H9 (cell line): ENCODE results near the gene ADAMTS2. TPM values are rescaled to one million over a fixed set of nuclear protein-coding genes. Genes with fewer than 3 reads are reported as not detected.

Experiments
- DNase-seq: peaks from one replicate; pipeline ENCODE4 v3.0.0-alpha.2; 2017
- H2AFZ ChIP-seq: one replicate; pipeline ENCODE4 v1.6.1; 2013; ENCODE audit warnings: mild to moderate bottlenecking, low read length, control low read depth, moderate library complexity
- H2AK5ac ChIP-seq: 2 replicates; pipeline ENCODE4 v1.6.1; 2013; ENCODE audit warnings: low read length, control low read depth, mixed read lengths; ENCODE audit not compliant: insufficient read length
- H2BK120ac ChIP-seq: one replicate; pipeline ENCODE4 v1.6.1; 2013; ENCODE audit warnings: low read depth, mild to moderate bottlenecking, low read length, control low read depth, inconsistent platforms; ENCODE audit not compliant: poor library complexity, severe bottlenecking
- H2BK12ac ChIP-seq: 2 replicates; pipeline ENCODE4 v1.6.1; 2013; ENCODE audit warnings: low read length, control low read depth, mixed read lengths, low read depth; ENCODE audit not compliant: insufficient read length
- H2BK15ac ChIP-seq: 2 replicates; pipeline ENCODE4 v1.6.1; 2013; ENCODE audit warnings: low read depth, low read length, control low read depth
- H2BK20ac ChIP-seq: one replicate; pipeline ENCODE4 v1.6.1; 2013; ENCODE audit warnings: low read depth, mild to moderate bottlenecking, low read length, control low read depth, inconsistent platforms; ENCODE audit not compliant: poor library complexity, severe bottlenecking
- H2BK5ac ChIP-seq: 2 replicates; pipeline ENCODE4 v1.6.1; 2013; ENCODE audit warnings: low read length, control low read depth, mixed read lengths; ENCODE audit not compliant: insufficient read length
- H3K14ac ChIP-seq: 2 replicates; pipeline ENCODE4 v1.6.1; 2013; ENCODE audit warnings: low read length, control low read depth; ENCODE audit not compliant: insufficient read depth
- H3K18ac ChIP-seq: 2 replicates; pipeline ENCODE4 v1.6.1; 2013; ENCODE audit warnings: low read depth, mild to moderate bottlenecking, mixed read lengths, low read length, control low read depth; ENCODE audit not compliant: insufficient read length
- H3K23ac ChIP-seq: 2 replicates; pipeline ENCODE4 v1.6.1; 2013; ENCODE audit warnings: low read length, control low read depth, mixed read lengths, low read depth; ENCODE audit not compliant: insufficient read length
- H3K23me2 ChIP-seq: 2 replicates; pipeline ENCODE4 v1.6.1; 2013; ENCODE audit warnings: low read depth, mild to moderate bottlenecking, mixed read lengths, low read length, control low read depth; ENCODE audit not compliant: insufficient read length, poor library complexity, severe bottlenecking
- H3K27ac ChIP-seq: 2 replicates; pipeline ENCODE4 v1.5.1; 2013; ENCODE audit warnings: low read length, control low read depth, mixed read lengths, low read depth; ENCODE audit not compliant: insufficient read length
- H3K27me3 ChIP-seq: 2 replicates; pipeline ENCODE4 v1.6.1; 2013; ENCODE audit warnings: low read length, control low read depth, inconsistent platforms; ENCODE audit not compliant: insufficient read depth
- H3K4ac ChIP-seq: 2 replicates; pipeline ENCODE4 v1.6.1; 2013; ENCODE audit warnings: low read depth, mild to moderate bottlenecking, control low read depth, inconsistent platforms, low read length, moderate library complexity
- H3K4me1 ChIP-seq: 2 replicates; pipeline ENCODE4 v1.6.1; 2013; ENCODE audit warnings: low read length, control low read depth, inconsistent platforms; ENCODE audit not compliant: insufficient read depth
- H3K4me2 ChIP-seq: 2 replicates; pipeline ENCODE4 v1.6.1; 2013; ENCODE audit warnings: low read length, control low read depth, mixed read lengths; ENCODE audit not compliant: insufficient read length, insufficient read depth
- H3K56ac ChIP-seq: 2 replicates; pipeline ENCODE4 v1.6.1; 2013; ENCODE audit warnings: low read depth, mild to moderate bottlenecking, mixed read lengths, low read length, control low read depth; ENCODE audit not compliant: insufficient read length
- H3K79me1 ChIP-seq: 2 replicates; pipeline ENCODE4 v1.6.1; 2013; ENCODE audit warnings: low read depth, mild to moderate bottlenecking, moderate library complexity, low read length, control low read depth, inconsistent platforms; ENCODE audit not compliant: insufficient read depth, poor library complexity, severe bottlenecking
- H3K79me2 ChIP-seq: 2 replicates; pipeline ENCODE4 v1.6.1; 2013; ENCODE audit warnings: low read length, control low read depth, inconsistent platforms; ENCODE audit not compliant: insufficient read depth
- H3K9ac ChIP-seq: 2 replicates; pipeline ENCODE4 v1.6.1; 2013; ENCODE audit warnings: low read length, control low read depth, mixed read lengths; ENCODE audit not compliant: insufficient read length; ENCODE audit errors: extremely low read depth
- H3K9me3 ChIP-seq: one replicate; pipeline ENCODE4 v1.6.1; 2013; ENCODE audit warnings: low read depth, low read length, inconsistent platforms; ENCODE audit not compliant: control insufficient read depth
- H3T11ph ChIP-seq: one replicate; pipeline ENCODE4 v1.6.1; 2013; ENCODE audit warnings: mild to moderate bottlenecking, low read length, control low read depth, inconsistent platforms
- H4K20me1 ChIP-seq: one replicate; pipeline ENCODE4 v1.6.1; 2013; ENCODE audit not compliant: control insufficient read depth, insufficient read length, insufficient read depth
- H4K5ac ChIP-seq: 2 replicates; pipeline ENCODE4 v1.6.1; 2013; ENCODE audit warnings: low read depth, mild to moderate bottlenecking, mixed read lengths, low read length, control low read depth; ENCODE audit not compliant: insufficient read length
- H4K8ac ChIP-seq: replicated peaks from 2 replicates; pipeline ENCODE4 v1.6.1; 2013; ENCODE audit warnings: low read length, control low read depth, mixed read lengths, low read depth; ENCODE audit not compliant: insufficient read length
- H4K91ac ChIP-seq: 2 replicates; pipeline ENCODE4 v1.6.1; 2013; ENCODE audit warnings: low read depth, mild to moderate bottlenecking, moderate library complexity, mixed read lengths, low read length, control low read depth; ENCODE audit not compliant: insufficient read length
- H3K27ac Mint-ChIP-seq, 3 experiments: 2 replicates in 2 of 3; 3 replicates in 1 of 3; pipeline ENCODE4 v1.8.0; 2020 to 2021; ENCODE audit warnings: mixed read lengths in 3 of 3, mild to moderate bottlenecking in 1 of 3, moderate library complexity in 1 of 3
- H3K27me3 Mint-ChIP-seq: 2 replicates; pipeline ENCODE4 v1.8.0; 2021; ENCODE audit warnings: low read depth, mild to moderate bottlenecking, moderate library complexity, mixed read lengths
- H3K36me3 Mint-ChIP-seq, 3 experiments: 2 replicates in 2 of 3; 3 replicates in 1 of 3; pipeline ENCODE4 v1.8.0; 2020 to 2021; ENCODE audit warnings: low read depth in 3 of 3, mixed read lengths in 3 of 3; ENCODE audit not compliant: insufficient read depth in 1 of 3
- H3K4me1 Mint-ChIP-seq, 2 experiments: 2 replicates each; pipeline ENCODE4 v1.8.0; 2020; ENCODE audit warnings: mixed read lengths in 2 of 2
- H3K4me3 Mint-ChIP-seq, 2 experiments: 2 replicates in 1 of 2; 3 replicates in 1 of 2; pipeline ENCODE4 v1.8.0; 2020 to 2021; ENCODE audit warnings: mild to moderate bottlenecking in 2 of 2, mixed read lengths in 2 of 2, moderate library complexity in 1 of 2
- H3K9me3 Mint-ChIP-seq, 2 experiments: 2 replicates in 1 of 2; 3 replicates in 1 of 2; pipeline ENCODE4 v1.8.0; 2020; ENCODE audit warnings: mild to moderate bottlenecking in 2 of 2, mixed read lengths in 2 of 2, moderate library complexity in 1 of 2
- WGBS: extraction: QIAGEN DNeasy Blood & Tissue Kit; methylation state at CpG from one replicate; pipeline ENCODE4 v1.1.7; 2013; ENCODE audit warnings: missing lambda C conversion rate, low lambda C conversion rate, mixed read lengths; ENCODE audit not compliant: insufficient read length; ENCODE audit errors: extremely low coverage; 5-methylcytosine and 5-hydroxymethylcytosine counted together
- total RNA-seq: library from RNA; stranded (reverse); gene quantifications from 2 replicates; pipeline ENCODE4 v1.2.1, GENCODE V29; 2021
- TF ChIP-seq, protein P1 (sequence below): fragments of 200-600 bp; sonication (generic); conservative IDR thresholded peaks from 3 replicates; pipeline ENCODE4 v1.8.0; 2021; ENCODE audit warnings: antibody characterized with exemption, mild to moderate bottlenecking

Gene ADAMTS2
- total RNA-seq, 1 experiment from 2014 or later = 5.4 TPM

DNA sequence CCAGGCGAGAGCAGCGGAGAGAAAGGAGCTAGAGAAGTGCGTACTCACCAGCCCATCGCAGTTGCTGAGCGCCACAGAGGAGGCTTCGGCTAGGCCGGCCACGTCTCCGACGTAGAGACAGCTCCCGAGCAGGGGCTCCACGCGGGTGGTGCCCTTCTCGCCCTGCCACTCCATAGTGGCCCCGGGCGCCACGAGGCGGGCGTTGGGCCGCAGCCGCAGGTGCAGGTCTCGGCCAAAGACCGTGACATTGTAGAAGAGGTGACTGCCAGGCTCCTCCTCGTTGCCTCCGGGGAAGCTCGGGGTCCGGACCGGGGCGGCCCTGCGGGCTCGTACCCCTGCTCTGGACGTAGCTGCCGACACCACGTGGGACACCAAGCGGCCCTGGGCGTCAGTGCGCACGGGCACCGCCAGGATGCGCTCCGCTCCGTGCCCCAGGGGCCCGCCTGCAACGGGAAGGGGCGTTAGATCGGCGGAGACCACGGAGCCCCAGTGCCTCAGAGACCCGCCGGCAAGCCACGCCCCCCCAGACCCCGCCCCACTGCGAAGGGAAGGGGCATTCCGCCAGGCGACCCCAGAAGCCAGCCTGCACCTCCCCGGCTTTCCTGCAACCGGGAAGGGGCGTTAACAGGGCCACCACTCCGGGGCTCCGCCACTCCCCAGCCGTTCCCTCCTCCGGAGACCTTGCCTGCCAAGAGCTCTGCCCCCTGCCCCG, 1.4 kb downstream of the ADAMTS2 start:
- Mint-ChIP-seq H3K4me3 (peak overlapping the region; percentile 64 to 89), H3K36me3 (peaks cover 0 to 2% (median 0%) of the 10 kb centered on the region in 3 experiments; a peak in 2 of 7 replicates), H3K9me3 (no peaks in the 10 kb centered on the region; a peak in 1 of 5 replicates), H3K27ac (no peak overlapping the region), H3K4me1 (peaks cover 16 to 18% of the 10 kb centered on the region in 2 experiments), H3K27me3 (peaks cover 71% of the 10 kb centered on the region)
- Histone ChIP-seq H3T11ph (no peak overlapping the region), H4K20me1 (peaks cover 8% of the 10 kb centered on the region), H3K9me3 (no peaks in the 10 kb centered on the region), H3K18ac (no peak overlapping the region), H3K4me1 (peaks cover 3% of the 10 kb centered on the region; the same call in 1 of the 2 replicates), H3K56ac (no peak overlapping the region), H3K79me2 (no peaks in the 10 kb centered on the region), H2BK120ac (no peak overlapping the region), H3K14ac (peak overlapping the region; percentile 38; the same call in 1 of the 2 replicates), H3K23me2 (peaks cover 23% of the 10 kb centered on the region), H4K8ac (no peak overlapping the region), H3K27me3 (peaks cover 23% of the 10 kb centered on the region; the same call in 1 of the 2 replicates), H3K27ac (no peak overlapping the region), H2BK5ac (no peak overlapping the region), H2AK5ac (no peak overlapping the region), H2BK15ac (no peak overlapping the region), H2AFZ (no peak overlapping the region), H3K79me1 (no peaks in the 10 kb centered on the region), H3K9ac (no peak overlapping the region), H4K91ac (no peak overlapping the region), H4K5ac (no peak overlapping the region), H3K23ac (no peak overlapping the region), H3K4ac (no peak overlapping the region), H2BK20ac (no peak overlapping the region), H3K4me2 (peak overlapping the region; percentile 67), H2BK12ac (no peak overlapping the region)
- DNase-seq = peak; percentile 91
- TF ChIP-seq, protein P1, sequence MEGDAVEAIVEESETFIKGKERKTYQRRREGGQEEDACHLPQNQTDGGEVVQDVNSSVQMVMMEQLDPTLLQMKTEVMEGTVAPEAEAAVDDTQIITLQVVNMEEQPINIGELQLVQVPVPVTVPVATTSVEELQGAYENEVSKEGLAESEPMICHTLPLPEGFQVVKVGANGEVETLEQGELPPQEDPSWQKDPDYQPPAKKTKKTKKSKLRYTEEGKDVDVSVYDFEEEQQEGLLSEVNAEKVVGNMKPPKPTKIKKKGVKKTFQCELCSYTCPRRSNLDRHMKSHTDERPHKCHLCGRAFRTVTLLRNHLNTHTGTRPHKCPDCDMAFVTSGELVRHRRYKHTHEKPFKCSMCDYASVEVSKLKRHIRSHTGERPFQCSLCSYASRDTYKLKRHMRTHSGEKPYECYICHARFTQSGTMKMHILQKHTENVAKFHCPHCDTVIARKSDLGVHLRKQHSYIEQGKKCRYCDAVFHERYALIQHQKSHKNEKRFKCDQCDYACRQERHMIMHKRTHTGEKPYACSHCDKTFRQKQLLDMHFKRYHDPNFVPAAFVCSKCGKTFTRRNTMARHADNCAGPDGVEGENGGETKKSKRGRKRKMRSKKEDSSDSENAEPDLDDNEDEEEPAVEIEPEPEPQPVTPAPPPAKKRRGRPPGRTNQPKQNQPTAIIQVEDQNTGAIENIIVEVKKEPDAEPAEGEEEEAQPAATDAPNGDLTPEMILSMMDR = peak; percentile 73
- WGBS = no CpG with 5 or more reads among the region's 63 CpGs
